ENCODE results near the gene DES.

DNA sequence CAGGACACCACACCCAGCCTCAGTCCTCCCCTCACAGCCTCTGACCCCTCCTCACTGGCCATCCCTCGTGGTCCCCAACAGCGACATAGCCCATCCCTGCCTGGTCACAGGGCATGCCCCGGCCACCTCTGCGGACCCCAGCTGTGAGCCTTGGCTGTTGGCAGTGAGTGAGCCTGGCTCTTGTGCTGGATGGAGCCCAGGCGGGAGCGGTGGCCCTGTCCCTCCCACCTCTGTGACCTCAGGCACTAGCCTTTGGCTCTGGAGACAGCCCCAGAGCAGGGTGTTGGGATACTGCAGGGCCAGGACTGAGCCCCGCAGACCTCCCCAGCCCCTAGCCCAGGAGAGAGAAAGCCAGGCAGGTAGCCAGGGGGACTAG, 7.9 kb downstream of the DES start:
- TF ChIP-seq, protein P1, sequence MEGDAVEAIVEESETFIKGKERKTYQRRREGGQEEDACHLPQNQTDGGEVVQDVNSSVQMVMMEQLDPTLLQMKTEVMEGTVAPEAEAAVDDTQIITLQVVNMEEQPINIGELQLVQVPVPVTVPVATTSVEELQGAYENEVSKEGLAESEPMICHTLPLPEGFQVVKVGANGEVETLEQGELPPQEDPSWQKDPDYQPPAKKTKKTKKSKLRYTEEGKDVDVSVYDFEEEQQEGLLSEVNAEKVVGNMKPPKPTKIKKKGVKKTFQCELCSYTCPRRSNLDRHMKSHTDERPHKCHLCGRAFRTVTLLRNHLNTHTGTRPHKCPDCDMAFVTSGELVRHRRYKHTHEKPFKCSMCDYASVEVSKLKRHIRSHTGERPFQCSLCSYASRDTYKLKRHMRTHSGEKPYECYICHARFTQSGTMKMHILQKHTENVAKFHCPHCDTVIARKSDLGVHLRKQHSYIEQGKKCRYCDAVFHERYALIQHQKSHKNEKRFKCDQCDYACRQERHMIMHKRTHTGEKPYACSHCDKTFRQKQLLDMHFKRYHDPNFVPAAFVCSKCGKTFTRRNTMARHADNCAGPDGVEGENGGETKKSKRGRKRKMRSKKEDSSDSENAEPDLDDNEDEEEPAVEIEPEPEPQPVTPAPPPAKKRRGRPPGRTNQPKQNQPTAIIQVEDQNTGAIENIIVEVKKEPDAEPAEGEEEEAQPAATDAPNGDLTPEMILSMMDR (conservative IDR thresholded peaks at IDR 0.05 in 1 of 2, IDR thresholded peaks at IDR 0.05 in 1 of 2; ENCODE audit: extremely low read depth in 1 of 2, insufficient read depth in 1 of 2, low read depth in 1 of 2, low read length in 2 of 2) = no peak
- no peak for TF ChIP-seq EZH2 (IDR thresholded peaks at IDR 0.05; ENCODE audit: borderline replicate concordance, low read length)

Data from mammary epithelial cell (primary cell).